A673 (cell line): ENCODE measurements around the gene TANC1.

Experiments used
- CTCF ChIP-seq: fragments of 300-800, 200-600 bp; sonication (generic); conservative IDR thresholded peaks from 2 replicates; pipeline ENCODE4 v1.5.1; 2017; ENCODE audit warnings: low read depth, mild to moderate bottlenecking, antibody characterized with exemption, low read length, moderate library complexity, mixed read lengths
- EZH2 ChIP-seq: fragments of 200-600 bp; sonication (generic); IDR thresholded peaks from 2 replicates; pipeline ENCODE4 v1.6.1; 2017; ENCODE audit warnings: borderline replicate concordance, low read depth, mild to moderate bottlenecking, mixed read lengths, antibody characterized with exemption, low read length; ENCODE audit not compliant: poor library complexity, severe bottlenecking

GRCh38 chr2:159228081-159228581, 259.7 kb downstream of the TANC1 start:
- TF ChIP-seq CTCF (no peak), EZH2 (no peak)
